Skin of body (tissue), 2 donors: Measurements from ENCODE around the gene CTNNB1. TPM values are rescaled to one million over a fixed set of nuclear protein-coding genes. Genes with fewer than 3 reads are reported as not detected.
A peak's percentile ranks its signal among the peaks of the same experiment; 100 is the strongest.

Experiments
- DNase-seq: peaks from one replicate; lab custom pipeline; 2025; lab: John Stamatoyannopoulos, UW
- total RNA-seq: library from RNA; depleted of rRNA; stranded (reverse); fragments of >200 nt; gene quantifications from one replicate; pipeline ENCODE4 v1.2.3, GENCODE V29; 2014

CTNNB1 gene
- total RNA-seq = 728 TPM

DNA sequence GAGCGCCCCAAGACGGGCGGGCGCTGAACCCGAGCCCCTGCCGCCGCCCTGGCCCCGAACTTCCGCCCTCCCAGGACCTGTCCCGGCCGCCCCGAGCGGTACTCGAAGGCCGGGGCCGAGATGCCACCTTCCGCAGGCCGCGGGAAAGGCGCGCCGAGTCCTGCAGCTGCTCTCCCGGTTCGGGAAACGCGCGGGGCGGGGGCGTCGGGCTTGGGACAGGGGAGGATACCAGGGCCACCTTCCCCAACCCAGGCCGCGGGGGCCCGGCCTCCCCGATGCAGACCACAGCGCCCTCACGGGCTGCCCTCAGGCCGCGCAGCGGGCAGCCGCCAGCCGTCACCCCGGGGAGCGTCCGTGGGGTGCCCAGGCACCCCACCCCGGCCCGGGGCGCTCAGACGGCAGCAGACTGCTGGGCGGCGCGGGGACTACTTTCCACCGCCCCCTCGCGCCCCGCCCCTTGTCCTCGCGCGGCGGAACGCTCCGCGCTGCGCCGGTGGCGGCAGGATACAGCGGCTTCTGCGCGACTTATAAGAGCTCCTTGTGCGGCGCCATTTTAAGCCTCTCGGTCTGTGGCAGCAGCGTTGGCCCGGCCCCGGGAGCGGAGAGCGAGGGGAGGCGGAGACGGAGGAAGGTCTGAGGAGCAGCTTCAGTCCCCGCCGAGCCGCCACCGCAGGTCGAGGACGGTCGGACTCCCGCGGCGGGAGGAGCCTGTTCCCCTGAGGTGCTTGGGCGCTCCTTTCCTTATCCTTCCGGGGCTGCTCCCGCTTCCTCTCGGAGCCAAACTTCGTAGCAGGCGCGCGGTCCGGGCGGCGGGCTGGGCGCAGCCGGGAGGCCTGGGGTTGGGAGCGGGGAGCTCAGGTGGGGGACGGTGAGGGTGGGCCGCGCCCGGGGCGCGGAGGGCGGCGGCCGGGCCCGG is at the start of gene CTNNB1:
TSS of gene CTNNB1 (plus strand) at position 556 of the 916 bp plus-strand sequence. CDS start 24,564 bp downstream, outside the sequence.
- DNase-seq = peak; percentile 93

- DNase-seq = no peak
These were observed 43.5 kb upstream of the CTNNB1 start for GRCh38 chr3:41155834-41156233.

- no peak for DNase-seq
These were observed 40.4 kb upstream of the CTNNB1 start for GRCh38 chr3:41158947-41159346.

- no peak for DNase-seq
These were observed 39.6 kb upstream of the CTNNB1 start for GRCh38 chr3:41159588-41160189.

GRCh38 chr3:41162541-41162940 is 36.8 kb upstream of the CTNNB1 start:
- DNase-seq = no peak

- no peak for DNase-seq
These were observed 36.3 kb upstream of the CTNNB1 start for GRCh38 chr3:41163006-41163405.

DNA sequence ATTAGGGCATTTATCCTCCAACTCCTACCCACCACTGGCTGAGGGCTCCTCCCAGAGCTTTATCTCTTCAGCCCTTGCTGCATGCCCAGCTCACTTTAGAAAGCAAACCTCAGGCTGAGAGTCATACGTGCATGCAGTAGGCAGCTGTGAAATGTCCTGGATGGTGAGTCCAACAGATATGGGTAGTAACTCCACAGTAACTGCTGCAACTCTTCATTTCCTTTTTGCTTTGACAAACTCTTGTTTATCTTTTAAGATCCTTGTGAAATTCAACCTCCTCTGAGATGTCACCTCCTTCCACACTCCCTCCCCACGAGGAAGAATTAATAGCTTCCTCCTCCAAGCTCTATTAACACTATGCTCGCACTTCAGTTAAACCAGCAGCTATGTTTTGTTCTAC is 35.9 kb upstream of the CTNNB1 start:
- DNase-seq = no peak

DNA sequence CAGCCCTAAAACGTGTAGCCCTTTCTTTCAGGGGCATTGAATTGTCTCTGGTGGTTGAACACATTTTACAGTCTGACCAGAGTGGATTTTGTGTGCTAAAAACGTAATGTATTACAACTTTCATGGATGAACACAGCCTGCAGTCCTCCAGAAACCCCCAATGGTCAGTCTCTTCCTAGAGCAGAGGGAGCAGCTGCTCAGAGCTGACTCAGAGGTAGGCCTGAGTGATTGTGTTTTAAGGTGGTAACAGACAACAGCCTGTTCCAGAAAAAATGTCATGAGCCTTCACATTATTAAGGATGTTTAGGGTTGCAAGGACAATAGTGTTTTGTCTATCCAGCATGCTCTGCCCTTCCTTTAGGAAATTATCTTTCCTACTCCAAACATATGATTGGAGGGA is 34.5 kb upstream of the CTNNB1 start:
- DNase-seq = no peak

- DNase-seq = no peak
These were observed 31.4 kb upstream of the CTNNB1 start for GRCh38 chr3:41167722-41168497.

- DNase-seq = no peak
These were observed 30.3 kb upstream of the CTNNB1 start for GRCh38 chr3:41169023-41169422.

DNA sequence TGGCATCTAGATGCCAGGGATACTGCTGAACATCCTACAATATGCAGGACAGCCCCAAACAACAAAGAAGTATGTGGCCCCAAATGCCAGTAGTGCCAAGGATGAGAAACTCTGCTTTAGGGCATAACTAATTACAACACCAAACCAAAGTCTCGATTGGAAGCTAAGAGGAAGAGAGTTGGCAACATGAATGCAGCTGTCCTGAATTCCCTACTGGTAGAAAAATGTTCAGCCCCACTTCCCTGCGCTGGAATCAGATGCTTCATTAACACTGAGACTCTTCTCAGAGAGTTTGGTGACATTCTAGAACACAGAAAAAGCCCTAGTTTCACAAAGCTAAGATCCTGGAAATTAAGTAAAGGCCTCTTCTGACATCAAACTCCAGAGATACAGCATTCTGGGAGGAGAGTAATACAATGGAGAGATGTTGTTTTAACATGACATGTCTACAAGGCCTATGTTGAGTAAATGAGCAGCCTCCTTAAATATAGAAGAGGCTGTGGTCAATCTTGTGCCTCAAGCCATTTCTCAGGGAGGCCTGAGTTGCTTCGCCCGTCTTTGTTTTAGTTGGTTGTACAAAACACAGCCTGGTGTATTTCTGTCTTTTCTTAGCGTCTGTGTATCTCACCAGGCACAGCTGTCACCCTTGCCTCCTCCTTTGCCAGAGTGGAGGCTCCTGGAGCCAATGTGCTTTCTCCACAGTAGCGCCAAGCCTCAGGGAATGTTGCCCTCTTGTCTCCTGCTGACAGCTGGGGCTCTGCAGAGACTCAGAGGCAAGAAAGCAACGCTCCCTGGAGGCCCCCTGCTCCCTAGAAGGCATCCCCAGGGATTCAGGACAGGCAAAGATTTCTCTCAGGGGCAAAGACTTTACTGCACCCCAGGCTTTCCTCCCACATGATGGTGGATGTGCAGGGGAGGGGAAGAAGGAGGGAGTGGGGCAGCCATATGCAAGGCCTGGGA is 25.1 kb upstream of the CTNNB1 start:
- peak; percentile 4 for DNase-seq

DNA sequence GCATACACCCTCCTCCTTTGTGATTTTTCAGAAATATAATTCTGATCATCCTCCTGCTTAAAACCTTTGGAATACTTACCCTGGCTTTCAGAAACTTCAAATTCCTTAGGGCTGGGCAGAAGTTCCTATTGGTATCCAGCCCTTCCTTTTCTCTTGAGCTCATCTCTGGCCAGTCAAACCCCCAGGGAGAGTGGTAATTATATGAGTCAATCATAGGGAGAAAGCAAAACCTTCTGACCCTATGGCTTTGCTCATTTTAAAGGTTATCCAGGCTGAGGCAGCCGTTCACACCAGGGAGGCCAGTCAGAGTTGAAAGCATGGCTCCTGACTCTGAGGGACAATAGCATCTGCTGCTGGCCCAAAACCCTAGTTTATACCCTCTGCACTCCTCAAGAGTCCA is 23.9 kb upstream of the CTNNB1 start:
- no peak for DNase-seq

GRCh38 chr3:41176596-41176995 is 22.7 kb upstream of the CTNNB1 start:
- DNase-seq = no peak

- DNase-seq = no peak
These were observed 20.7 kb upstream of the CTNNB1 start for GRCh38 chr3:41178576-41178975.

- DNase-seq = no peak
These were observed 18.9 kb upstream of the CTNNB1 start for GRCh38 chr3:41180396-41180795.

- no peak for DNase-seq
These were observed 16.7 kb upstream of the CTNNB1 start for GRCh38 chr3:41182504-41183059.

DNA sequence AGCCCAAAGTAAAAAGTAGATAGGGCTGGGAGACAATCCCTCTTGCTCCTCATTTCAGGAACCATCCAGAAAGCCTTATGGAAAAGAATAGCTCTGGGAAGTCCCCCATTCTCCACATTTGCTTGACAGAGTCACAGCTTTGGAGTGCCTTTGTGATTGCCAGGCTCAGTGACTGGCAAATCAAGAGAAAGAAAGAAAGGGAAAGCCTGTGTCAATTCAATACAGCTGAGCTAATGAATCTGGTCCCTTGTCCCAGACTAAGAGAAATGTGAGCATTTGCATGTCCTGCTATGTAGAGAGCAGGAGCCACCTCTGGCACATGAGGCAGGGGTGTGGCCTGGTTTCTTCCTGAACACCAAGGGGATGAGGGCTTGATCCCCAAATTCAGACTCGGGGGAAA is 14.9 kb upstream of the CTNNB1 start:
- DNase-seq = no peak

GRCh38 chr3:41186297-41186696 is 13.0 kb upstream of the CTNNB1 start:
- no peak for DNase-seq

DNA sequence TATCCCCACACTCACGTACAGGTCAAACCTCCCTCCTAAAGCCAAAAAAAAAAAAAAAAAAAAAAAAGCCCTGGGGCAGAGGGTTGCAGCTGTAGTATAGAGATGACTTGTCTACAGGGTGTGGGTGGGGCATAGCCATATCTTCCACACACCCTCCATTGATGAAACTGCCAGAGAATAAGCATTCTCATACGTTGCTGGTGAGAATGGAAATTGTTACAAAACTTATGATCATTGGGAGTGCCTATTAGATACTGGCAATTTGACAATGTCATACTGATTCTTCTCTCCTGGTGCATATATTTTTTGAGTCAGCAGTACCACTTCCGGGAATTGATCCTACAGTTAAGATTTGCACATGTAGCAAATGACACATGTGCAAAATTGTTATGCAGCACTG is 11.0 kb upstream of the CTNNB1 start:
- no peak for DNase-seq

GRCh38 chr3:41190509-41191284 is 8.6 kb upstream of the CTNNB1 start:
- no peak for DNase-seq
